Activated effector memory CD4-positive, alpha-beta T cell treated with anti-CD3 and anti-CD28 coated beads, Interleukin-2, amount 50 U/mL, for 16 hours (primary cell): ENCODE measurements around the gene F2R.
"Not testable (repeated sequence)": the region's sequence is repeated elsewhere in the genome, so short reads cannot be mapped to it uniquely, and the experiment has no call there.

Source experiments
- DNase-seq: peaks from one replicate; pipeline ENCODE4 v3.0.0-alpha.2; 2020

F2R gene

GRCh38 chr5:76715736-76716455 lies at the start of gene F2R:
Gene F2R, plus strand, starts transcription at chr5:76716126. Its CDS starts 182 bp downstream, at chr5:76716308.
- peak; percentile 83 for DNase-seq

GRCh38 chr5:76667495-76667894 lies 48.4 kb upstream of the F2R start:
- no peak for DNase-seq

GRCh38 chr5:76669245-76669644 lies 46.7 kb upstream of the F2R start:
- no peak for DNase-seq

- DNase-seq: no peak
These were observed 45.4 kb upstream of the F2R start for GRCh38 chr5:76670508-76670907.

DNA sequence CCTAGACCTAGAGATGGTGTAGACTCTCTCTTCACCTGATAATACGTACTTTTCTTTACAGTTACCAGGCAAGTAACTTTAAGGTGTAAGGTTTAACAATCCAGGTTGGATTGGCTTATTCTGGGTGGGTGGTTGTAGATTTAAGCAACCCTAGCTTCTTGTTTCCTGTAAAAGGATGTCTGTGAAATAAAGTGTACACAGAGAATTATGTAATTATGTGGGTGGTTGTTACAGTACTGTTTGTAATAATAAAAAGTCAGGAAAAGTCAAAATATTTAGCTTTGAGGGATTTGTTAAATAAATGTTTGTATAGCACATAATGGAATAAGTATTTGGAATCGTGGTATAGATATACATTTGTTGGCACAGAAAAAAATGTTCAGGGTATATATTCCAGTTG lies 43.7 kb upstream of the F2R start:
- no peak for DNase-seq

DNA sequence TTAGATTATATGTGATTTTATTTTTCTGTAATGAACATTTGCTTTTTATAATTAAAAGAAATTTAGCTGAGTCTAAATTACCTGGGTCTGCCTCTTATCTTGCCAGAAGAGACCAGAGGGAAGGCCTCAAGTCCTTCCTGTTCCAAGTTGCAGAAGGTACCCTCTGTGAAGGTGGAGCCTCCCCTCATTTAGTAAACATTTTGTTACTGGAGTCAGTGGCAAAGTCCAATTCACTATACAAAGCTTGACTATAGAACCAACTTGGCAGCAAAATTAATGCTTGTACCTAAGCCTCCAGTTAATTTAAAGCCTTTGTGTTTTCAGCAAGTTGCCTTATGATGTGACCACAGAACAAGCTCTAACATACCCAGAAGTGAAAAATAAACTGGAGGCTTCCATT lies 42.8 kb upstream of the F2R start:
- DNase-seq: no peak

DNA sequence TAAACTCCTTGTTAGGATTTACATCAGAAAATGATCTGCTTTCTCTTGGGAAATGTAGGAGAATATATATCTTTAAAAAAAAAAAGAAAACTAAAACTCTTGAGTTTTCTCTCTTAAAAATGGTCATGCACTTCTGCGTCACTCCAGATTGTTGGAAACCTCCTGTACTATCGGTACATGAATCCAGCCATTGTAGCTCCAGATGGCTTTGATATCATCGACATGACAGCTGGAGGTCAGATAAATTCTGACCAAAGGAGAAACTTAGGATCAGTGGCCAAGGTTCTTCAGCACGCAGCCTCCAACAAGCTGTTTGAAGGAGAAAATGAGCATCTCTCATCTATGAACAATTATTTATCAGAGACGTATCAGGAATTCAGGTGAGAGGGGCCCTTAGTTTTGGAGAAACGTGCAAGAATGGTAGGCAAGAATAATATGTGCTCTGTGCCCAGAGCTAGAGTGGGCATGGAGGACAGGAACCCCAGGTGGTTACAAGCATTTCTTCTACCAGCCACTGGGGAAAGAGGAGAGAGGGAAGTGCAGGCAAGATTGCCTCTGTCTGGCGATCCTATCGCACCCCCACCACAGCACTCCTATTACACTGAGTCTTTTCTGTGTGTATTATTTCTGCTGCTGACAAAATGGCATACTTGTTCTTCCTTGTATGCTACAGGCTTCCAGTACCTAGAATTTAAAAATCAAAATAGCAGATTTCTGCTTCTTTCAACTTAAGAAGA lies 41.4 kb upstream of the F2R start:
- DNase-seq: no peak

DNA sequence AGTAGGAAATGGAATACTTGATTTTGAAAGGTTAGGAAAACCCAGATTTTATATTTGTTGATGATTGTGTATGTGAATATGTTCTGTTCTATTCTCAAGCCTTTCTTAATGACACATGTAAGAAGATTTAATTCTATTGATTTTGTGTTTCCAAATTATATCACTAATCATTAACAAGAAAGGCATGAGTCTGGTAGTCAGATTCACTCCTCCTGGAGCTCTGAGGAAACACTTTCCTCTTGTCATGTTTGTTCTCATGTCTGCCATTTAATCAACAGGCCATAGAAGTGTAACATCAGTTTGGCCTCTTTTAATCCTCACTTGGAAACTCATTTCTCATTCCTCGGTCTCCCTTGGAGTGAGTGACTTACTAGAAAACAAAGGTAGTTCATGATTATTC lies 40.6 kb upstream of the F2R start:
- DNase-seq: no peak

DNA sequence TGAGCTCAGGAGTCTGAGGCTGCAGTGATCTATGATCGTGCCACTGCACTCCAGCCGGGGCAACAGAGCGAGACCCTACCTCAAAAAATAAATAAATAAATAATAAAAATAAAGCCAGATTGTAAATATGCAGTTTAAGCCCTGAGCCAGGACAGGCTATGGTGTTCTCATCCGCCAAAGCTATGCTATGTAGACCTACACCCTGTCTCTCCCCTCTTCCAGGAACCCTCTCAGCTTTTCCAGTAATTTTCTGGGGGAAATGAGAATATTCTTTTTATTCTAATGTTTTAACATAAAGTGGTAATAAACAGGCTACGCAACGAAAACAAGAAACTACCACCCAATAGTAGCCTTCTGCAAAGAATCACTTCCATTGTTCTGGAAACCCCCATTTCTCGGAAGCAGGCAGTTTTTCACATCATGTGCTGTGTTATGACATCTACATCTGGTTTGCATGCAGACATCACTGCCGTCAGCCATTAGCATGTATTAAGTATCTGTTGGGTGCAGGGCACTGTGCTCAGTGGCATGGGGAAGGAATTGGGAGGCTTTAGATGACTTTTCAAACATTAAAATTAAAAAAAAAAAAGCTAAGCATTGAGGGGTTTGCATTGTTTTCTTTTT lies 38.0 kb upstream of the F2R start:
- DNase-seq: no peak

DNA sequence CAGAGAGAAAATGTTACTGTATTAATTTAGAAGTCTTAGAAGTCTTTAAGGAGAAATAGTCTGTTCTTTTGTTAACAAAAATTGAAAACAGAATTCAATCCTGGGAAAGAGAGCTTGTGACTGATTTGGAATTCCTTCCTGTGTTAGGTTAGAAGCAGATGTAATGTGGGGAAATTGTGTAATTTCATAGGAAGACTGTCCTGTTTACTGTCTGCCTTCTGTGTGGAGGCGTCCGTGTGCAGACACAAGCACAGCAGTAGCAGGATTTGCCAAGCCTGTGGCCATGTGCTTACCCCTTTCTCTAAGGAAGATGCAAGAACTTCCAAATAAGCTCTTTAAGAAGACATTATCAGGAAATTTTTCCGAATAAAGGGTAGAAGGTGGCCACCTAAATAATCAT lies 36.7 kb upstream of the F2R start:
- DNase-seq: no peak

- DNase-seq: not testable (repeated sequence)
These were observed 35.1 kb upstream of the F2R start for GRCh38 chr5:76680826-76681225.

DNA sequence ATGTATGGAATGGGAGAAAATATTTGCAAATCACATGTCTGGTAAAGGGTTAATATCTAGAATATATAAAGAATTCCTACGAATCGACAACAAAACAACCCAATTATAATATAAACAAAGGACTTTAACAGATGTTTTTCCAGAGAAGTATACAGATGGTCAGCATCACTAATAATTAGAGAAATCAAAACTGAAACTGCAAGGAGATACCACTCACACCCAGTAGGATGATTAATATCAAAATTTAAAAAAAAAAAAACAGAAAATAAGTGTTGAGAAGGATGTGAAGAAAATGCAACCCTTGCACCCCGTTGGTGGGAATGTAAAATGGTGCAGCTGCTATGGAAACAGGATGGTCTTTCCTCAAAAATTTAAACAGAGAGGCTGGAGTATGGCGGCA lies 34.6 kb upstream of the F2R start:
- DNase-seq: no peak

GRCh38 chr5:76682387-76682786 lies 33.5 kb upstream of the F2R start:
- DNase-seq: no peak

- no peak for DNase-seq
These were observed 31.9 kb upstream of the F2R start for GRCh38 chr5:76683816-76684731.

DNA sequence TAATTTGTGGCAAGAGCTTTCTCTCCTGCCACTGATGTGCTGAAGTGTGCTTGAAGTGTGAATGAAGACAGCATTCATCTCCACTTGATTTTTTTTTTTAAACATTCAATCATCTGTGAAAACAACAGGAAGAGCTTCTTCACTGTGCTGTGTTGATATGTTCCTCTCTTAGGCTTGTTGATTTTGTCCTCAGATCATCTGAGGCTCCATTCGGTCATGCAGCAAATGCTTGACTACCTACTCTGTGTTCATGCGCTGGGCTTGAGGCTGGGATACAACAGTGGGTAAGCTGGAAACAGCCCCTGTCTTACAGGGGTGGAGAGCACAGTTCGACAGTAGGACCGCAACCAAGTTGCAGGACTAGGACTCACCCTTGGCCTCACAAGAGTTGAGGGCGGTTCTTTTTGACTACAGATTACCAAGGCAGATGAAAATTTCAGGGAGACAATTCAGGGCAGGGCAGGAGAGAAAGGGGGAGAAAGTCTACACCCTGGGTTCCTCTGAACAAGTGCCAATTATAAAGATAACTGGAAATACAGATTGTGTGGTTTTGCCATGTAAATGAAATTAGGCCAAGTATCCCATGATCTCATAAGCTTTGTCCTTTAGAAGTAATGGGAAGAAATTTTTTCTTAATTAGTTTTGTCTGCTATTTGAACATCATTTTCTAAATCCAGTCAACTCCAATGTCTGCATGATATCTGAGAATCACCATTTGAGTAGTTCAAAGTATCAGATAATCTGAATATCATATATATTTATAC lies 31.0 kb upstream of the F2R start:
- no peak for DNase-seq

DNA sequence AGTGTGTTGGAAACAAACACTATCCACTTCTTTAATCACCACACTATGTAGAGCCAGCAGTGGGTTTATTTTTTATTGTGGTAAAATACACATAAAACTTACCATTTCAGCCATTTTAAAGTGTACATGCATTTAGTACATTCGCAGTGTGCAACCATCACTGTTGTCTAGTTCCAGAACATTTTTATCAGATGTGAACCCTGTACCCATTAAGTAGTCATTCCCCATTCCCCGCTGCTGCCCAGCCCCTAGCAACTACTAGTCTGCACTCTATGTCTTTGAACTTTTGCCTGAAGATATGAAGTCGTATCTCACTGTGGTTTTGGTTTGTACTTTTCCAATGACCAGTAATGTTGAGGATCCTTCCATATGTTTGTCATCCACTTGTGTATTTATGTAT lies 30.2 kb upstream of the F2R start:
- no peak for DNase-seq

DNA sequence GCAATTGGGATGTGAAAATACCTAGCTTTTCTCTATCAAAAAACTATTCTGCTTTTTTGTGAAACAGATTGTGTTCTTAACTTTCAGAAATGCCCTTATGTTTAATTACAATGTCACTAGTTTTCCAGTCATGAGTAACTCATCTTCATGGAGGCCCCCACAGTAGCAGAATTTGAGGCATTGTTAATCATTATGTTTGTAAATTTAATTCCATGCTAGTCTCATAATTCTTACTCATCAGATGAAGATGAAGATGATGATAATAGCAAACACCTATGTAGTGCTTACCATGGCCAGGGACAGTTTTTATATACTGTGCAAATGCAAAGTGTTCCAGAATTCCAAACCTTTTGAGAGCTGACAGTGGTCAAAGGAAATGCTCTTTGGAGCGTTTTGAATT lies 27.7 kb upstream of the F2R start:
- no peak for DNase-seq

- no peak for DNase-seq
These were observed 27.1 kb upstream of the F2R start for GRCh38 chr5:76688836-76689235.

GRCh38 chr5:76689321-76690036 lies 26.4 kb upstream of the F2R start:
- no peak for DNase-seq

DNA sequence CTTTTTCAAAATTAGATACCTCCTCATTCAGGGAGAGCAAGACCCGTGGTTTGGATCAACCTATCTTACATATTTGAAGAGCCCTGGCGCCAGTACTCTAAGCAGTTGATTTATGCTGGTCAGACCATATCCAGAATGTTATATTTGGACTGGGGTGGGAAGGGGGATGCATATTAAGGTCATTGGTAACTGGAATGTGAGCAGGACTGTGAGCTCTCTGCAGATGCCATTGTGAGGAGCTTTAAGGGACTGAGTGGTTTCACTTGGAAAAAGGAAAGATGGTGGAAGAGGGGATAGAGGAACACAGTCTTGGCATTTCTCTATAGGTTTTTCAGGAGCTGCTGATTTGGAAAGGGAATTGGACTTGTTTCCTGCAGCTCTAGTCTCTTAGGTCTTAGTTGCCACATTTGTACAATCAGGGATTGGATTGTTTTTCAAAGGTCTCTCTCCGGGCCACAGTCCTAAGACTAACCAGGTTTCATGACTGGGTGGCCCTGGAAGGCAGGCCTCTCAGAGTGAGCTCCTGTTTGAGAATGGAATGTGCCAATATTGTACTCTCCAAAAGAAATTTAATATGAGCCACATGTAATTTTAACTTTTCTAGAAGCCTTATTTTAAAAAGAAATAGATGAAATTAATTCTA lies 25.8 kb upstream of the F2R start:
- DNase-seq: no peak
